ENCODE data around the gene HIPK2. TPM values are rescaled to one million over a fixed set of nuclear protein-coding genes. Genes with fewer than 3 reads are reported as not detected.

The HIPK2 gene
- total RNA-seq, 2 donors from 2014 or later: 95.1 to 125 TPM

DNA sequence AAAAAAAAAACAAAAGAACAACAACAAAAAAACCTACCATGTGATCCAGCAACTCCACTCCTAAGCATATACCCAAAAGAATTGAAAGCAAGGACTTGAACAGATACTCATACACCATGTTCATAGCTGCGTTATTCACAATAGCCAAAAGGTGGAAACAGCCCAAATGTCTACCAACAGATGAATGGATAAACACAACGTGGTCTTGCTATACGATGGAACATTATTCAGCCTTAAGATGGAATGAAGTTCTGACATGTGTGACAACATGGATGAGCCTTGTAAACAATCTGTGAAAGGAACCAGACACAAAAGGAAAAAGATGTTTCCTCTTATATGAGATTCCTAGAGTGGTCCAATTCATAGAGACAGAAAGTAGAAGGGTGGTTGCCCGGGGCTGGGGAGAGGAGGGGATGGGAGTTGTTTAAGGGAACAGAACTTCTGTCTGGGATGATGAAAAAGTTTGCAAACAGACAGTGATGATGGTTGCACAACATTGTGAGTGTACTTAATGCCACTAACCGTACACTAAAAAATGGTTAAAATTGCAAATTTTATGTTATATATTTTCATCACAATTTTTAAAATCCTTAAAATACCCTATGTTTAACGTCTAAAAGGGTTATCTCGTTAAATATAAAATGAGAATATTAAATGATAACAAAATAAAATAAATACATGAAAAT lies 242.7 kb downstream of the HIPK2 start:
- Mint-ChIP-seq H3K4me3 (no peak overlapping the region), H3K9me3 (no peaks in the 10 kb centered on the region), H3K36me3 (ENCODE audit: low read depth) (no peaks in the 10 kb centered on the region), H3K27ac (no peak overlapping the region), H3K27me3 (ENCODE audit: insufficient read depth) (peaks cover 9% of the 10 kb centered on the region), H3K4me1 (peaks cover 8% of the 10 kb centered on the region)
- TF ChIP-seq, protein P1, sequence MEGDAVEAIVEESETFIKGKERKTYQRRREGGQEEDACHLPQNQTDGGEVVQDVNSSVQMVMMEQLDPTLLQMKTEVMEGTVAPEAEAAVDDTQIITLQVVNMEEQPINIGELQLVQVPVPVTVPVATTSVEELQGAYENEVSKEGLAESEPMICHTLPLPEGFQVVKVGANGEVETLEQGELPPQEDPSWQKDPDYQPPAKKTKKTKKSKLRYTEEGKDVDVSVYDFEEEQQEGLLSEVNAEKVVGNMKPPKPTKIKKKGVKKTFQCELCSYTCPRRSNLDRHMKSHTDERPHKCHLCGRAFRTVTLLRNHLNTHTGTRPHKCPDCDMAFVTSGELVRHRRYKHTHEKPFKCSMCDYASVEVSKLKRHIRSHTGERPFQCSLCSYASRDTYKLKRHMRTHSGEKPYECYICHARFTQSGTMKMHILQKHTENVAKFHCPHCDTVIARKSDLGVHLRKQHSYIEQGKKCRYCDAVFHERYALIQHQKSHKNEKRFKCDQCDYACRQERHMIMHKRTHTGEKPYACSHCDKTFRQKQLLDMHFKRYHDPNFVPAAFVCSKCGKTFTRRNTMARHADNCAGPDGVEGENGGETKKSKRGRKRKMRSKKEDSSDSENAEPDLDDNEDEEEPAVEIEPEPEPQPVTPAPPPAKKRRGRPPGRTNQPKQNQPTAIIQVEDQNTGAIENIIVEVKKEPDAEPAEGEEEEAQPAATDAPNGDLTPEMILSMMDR (conservative IDR thresholded peaks at IDR 0.05): no peak
- no peak overlapping the region for H3K4me3 ChIP-seq (ENCODE audit: low read length)
- no peak overlapping the region for H3K27ac ChIP-seq (ENCODE audit: low read depth, low read length)
- H3K36me3 ChIP-seq (ENCODE audit: control insufficient read depth, insufficient read depth, low read length): no peaks in the 10 kb centered on the region
- WGBS, 2 experiments (ENCODE audit: insufficient coverage in 1 of 2, insufficient read length in 1 of 2): 94% methylated on average over 4 of the region's 7 CpGs
- H3K9me3 ChIP-seq (ENCODE audit: control insufficient read depth, low read length): no peaks in the 10 kb centered on the region
- no peaks in the 10 kb centered on the region for H3K27me3 ChIP-seq (ENCODE audit: control insufficient read depth, insufficient read depth, low read length, poor library complexity, severe bottlenecking)
- no peak for DNase-seq
- H3K9ac ChIP-seq (ENCODE audit: extremely low read depth, low read length, poor library complexity, severe bottlenecking): no peak overlapping the region
- H3K4me1 ChIP-seq (ENCODE audit: control insufficient read depth, insufficient read depth, low read length): no peaks in the 10 kb centered on the region

DNA sequence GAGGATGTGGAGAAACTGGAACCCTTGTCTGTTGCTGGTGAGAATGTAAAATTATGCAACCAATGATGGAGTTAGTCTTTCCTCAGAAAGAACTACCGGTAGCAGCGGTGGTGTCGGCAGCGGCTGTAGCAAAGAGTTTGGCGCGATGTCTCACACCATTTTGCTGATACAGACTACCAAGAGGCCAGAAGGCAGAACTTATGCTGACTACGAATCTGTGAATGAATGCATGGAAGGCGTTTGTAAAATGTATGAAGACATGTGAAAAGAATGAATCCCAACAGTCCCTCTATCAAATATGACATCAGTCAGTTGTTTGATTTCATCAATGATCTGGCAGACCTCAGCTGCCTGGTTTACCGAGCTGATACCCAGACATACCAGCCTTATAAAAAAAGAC lies 243.7 kb downstream of the HIPK2 start:
- Mint-ChIP-seq H3K9me3 (no peaks in the 10 kb centered on the region), H3K4me1 (peaks cover 8% of the 10 kb centered on the region), H3K4me3 (no peak overlapping the region), H3K27me3 (ENCODE audit: insufficient read depth) (peaks cover 13% of the 10 kb centered on the region), H3K27ac (no peak overlapping the region), H3K36me3 (ENCODE audit: low read depth) (no peaks in the 10 kb centered on the region)
- Histone ChIP-seq H3K4me1 (ENCODE audit: control insufficient read depth, insufficient read depth, low read length) (no peaks in the 10 kb centered on the region), H3K27ac (ENCODE audit: low read depth, low read length) (no peak overlapping the region), H3K27me3 (ENCODE audit: control insufficient read depth, insufficient read depth, low read length, poor library complexity, severe bottlenecking) (peaks cover 2% of the 10 kb centered on the region), H3K4me3 (ENCODE audit: low read length) (no peak overlapping the region), H3K9me3 (ENCODE audit: control insufficient read depth, low read length) (no peaks in the 10 kb centered on the region), H3K9ac (ENCODE audit: extremely low read depth, low read length, poor library complexity, severe bottlenecking) (no peak overlapping the region), H3K36me3 (ENCODE audit: control insufficient read depth, insufficient read depth, low read length) (no peaks in the 10 kb centered on the region)
- TF ChIP-seq, protein P1 (conservative IDR thresholded peaks at IDR 0.05): no peak
- DNase-seq: no peak
- WGBS, 2 experiments (ENCODE audit: insufficient coverage in 1 of 2, insufficient read length in 1 of 2): 94 to 95% methylated on average over 8 of the region's 9 CpGs

DNA sequence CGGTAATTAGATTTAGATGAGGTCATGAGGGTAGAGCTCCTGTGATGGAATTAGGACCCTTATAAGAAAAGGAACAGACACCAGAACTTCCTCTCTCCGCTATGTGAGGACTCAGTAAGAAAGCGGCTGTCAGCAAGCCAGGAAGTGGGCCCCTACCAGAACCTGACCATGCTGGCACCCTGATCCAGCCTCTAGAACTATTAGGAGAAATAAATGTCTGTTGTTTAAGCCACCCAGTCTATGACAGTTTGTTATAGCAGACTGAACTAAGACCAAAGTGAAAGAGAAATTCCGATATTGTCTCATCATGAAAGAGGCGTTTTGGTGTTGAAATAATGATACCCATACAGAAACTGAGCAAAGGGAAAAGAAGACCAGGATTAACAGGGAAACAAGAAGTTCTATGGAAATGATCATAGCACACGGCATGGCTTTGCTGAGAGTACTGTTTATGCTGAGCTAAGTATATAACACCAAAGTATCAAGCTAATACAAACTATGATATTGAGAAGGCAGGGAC lies 245.1 kb downstream of the HIPK2 start:
- 94 to 100% methylated on average over 3 to 6 of the region's 6 CpGs for WGBS, 2 experiments (ENCODE audit: insufficient coverage in 1 of 2, insufficient read length in 1 of 2)
- Histone ChIP-seq H3K9me3 (ENCODE audit: control insufficient read depth, low read length) (no peaks in the 10 kb centered on the region), H3K9ac (ENCODE audit: extremely low read depth, low read length, poor library complexity, severe bottlenecking) (no peak overlapping the region), H3K4me3 (ENCODE audit: low read length) (no peak overlapping the region), H3K4me1 (ENCODE audit: control insufficient read depth, insufficient read depth, low read length) (no peaks in the 10 kb centered on the region), H3K36me3 (ENCODE audit: control insufficient read depth, insufficient read depth, low read length) (no peaks in the 10 kb centered on the region), H3K27ac (ENCODE audit: low read depth, low read length) (no peak overlapping the region), H3K27me3 (ENCODE audit: control insufficient read depth, insufficient read depth, low read length, poor library complexity, severe bottlenecking) (peaks cover 6% of the 10 kb centered on the region)
- Mint-ChIP-seq H3K9me3 (no peaks in the 10 kb centered on the region), H3K4me3 (no peak overlapping the region), H3K4me1 (peaks cover 8% of the 10 kb centered on the region), H3K36me3 (ENCODE audit: low read depth) (no peaks in the 10 kb centered on the region), H3K27ac (no peak overlapping the region), H3K27me3 (ENCODE audit: insufficient read depth) (peaks cover 24% of the 10 kb centered on the region)
- no peak for DNase-seq
- TF ChIP-seq, protein P1 (conservative IDR thresholded peaks at IDR 0.05): no peak
